Panc1 (cell line): ENCODE results near the gene C2orf81. TPM values are rescaled to one million over a fixed set of nuclear protein-coding genes. Genes with fewer than 3 reads are reported as not detected.
A peak's percentile ranks its signal among the peaks of the same experiment; 100 is the strongest.

Experiments
- ATAC-seq: fragments of 200-7000 bp; cut with Tn5 transposase; 2 replicates; pipeline ENCODE4 v1.9.1; 2020; ENCODE audit warnings: mild to moderate bottlenecking, moderate library complexity
- BruUV-seq: library from RNA; stranded (reverse); fragments of 400-500 nt; replicated peaks from 2 replicates; lab custom pipeline; 2021; lab: Mats Ljungman, UMichigan
- CTCF ChIA-PET: fragments of 300-600 bp; sonication (Branson Sonifier 250); formaldehyde crosslinking; loops from one replicate; lab custom pipeline; 2022; ENCODE audit warnings: antibody characterized with exemption; lab: Charles Lee
- POLR2A ChIA-PET: fragments of 300-600 bp; sonication (Branson Sonifier 250); formaldehyde crosslinking; loops from one replicate; lab custom pipeline; 2022; ENCODE audit warnings: antibody characterized with exemption; lab: Charles Lee
- DNase-seq: peaks from one replicate; pipeline ENCODE4 v3.0.0-alpha.2; 2010; ENCODE audit warnings: low read depth, low spot score
- H3K27ac ChIP-seq: 2 replicates; pipeline ENCODE4 v1.5.1; 2011; ENCODE audit warnings: mild to moderate bottlenecking, low read length, inconsistent platforms
- H3K27me3 ChIP-seq: fragments of 200-500 bp; sonication (Bioruptor generic); 2 replicates; pipeline ENCODE4 v1.6.0; 2014; ENCODE audit warnings: low read length, inconsistent platforms; ENCODE audit not compliant: control insufficient read depth, insufficient read depth
- H3K36me3 ChIP-seq: fragments of 200-500 bp; sonication (Bioruptor generic); 2 replicates; pipeline ENCODE4 v1.5.1; 2014; ENCODE audit warnings: inconsistent platforms, mild to moderate bottlenecking, low read length, moderate library complexity; ENCODE audit not compliant: control insufficient read depth, insufficient read depth
- H3K4me1 ChIP-seq: 2 replicates; pipeline ENCODE4 v1.5.1; 2011; ENCODE audit warnings: inconsistent platforms, mild to moderate bottlenecking, low read length, moderate library complexity; ENCODE audit not compliant: control insufficient read depth, insufficient read depth
- H3K4me3 ChIP-seq, 2 experiments: 2 replicates each; pipeline ENCODE4 v1.5.1; 2011 to 2012; ENCODE audit warnings: low read depth in 2 of 2, low read length in 2 of 2, mild to moderate bottlenecking in 2 of 2, inconsistent platforms in 1 of 2, moderate library complexity in 1 of 2
- H3K9me3 ChIP-seq: fragments of 200-500 bp; sonication (Bioruptor generic); 2 replicates; pipeline ENCODE4 v1.5.1; 2014; ENCODE audit warnings: low read depth, mild to moderate bottlenecking, inconsistent platforms, low read length, moderate library complexity; ENCODE audit not compliant: control insufficient read depth, insufficient read depth
- POLR2AphosphoS5 ChIP-seq: IDR thresholded peaks from 2 replicates; pipeline ENCODE4 v1.6.1; 2012; ENCODE audit warnings: mild to moderate bottlenecking, low read depth, low read length, moderate library complexity
- SIN3A ChIP-seq: IDR thresholded peaks from 2 replicates; pipeline ENCODE4 v1.6.1; 2012; ENCODE audit warnings: low read depth, mild to moderate bottlenecking, low read length, moderate library complexity, borderline replicate concordance; ENCODE audit not compliant: insufficient read depth
- TCF7L2 ChIP-seq: IDR thresholded peaks from 2 replicates; pipeline ENCODE4 v1.6.1; 2011; ENCODE audit warnings: mild to moderate bottlenecking, low read depth, low read length, inconsistent platforms
- in situ Hi-C: cut with HindIII; loops from 2 replicates; pipeline ENCODE4 v1.10.0; 2016; ENCODE audit warnings: low sequenced_read_pairs, low pct_unique_long_range_greater_than_20kb
- intact Hi-C: fragments of 100-400 bp; cut with micrococcal nuclease; formaldehyde crosslinking; loops from one replicate; pipeline ENCODE4 v1.10.0; 2022; ENCODE audit not compliant: unreplicated experiment
- total RNA-seq: library from RNA; stranded (reverse); gene quantifications from one replicate; pipeline ENCODE4 v1.2.1, GENCODE V29; 2021; ENCODE audit not compliant: unreplicated experiment
- TF ChIP-seq, protein P1 (sequence below), 2 experiments: IDR thresholded peaks; 2 replicates each; pipeline ENCODE4 v1.6.1; 2011 to 2012; ENCODE audit warnings: low read depth in 2 of 2, control low read depth in 1 of 2, low read length in 1 of 2, mild to moderate bottlenecking in 1 of 2, moderate library complexity in 1 of 2; ENCODE audit not compliant: insufficient read depth in 1 of 2
- TF ChIP-seq, protein P2 (sequence below): fragments of 450-650 bp; IDR thresholded peaks from 2 replicates; pipeline ENCODE4 v1.5.1; 2017; ENCODE audit warnings: mild to moderate bottlenecking

C2orf81 gene
- total RNA-seq, 1 experiment from 2014 or later: 3.9 TPM

- CTCF ChIA-PET: no interaction called here
- POLR2A ChIA-PET: no interaction called here
- no peaks in the 10 kb centered on the region for H3K4me1 ChIP-seq
- BruUV-seq: no TSS peak
- in situ Hi-C loops: no loop called here
- no peak for DNase-seq
- no peaks in the 10 kb centered on the region for H3K9me3 ChIP-seq
- H3K27me3 ChIP-seq: no peaks in the 10 kb centered on the region
- ATAC-seq: no peak
- H3K4me3 ChIP-seq: no peak overlapping the region
- no peaks in the 10 kb centered on the region for H3K36me3 ChIP-seq
- intact Hi-C loops: no loop called here
- no peak overlapping the region for H3K27ac ChIP-seq
- TF ChIP-seq SIN3A (no peak), TCF7L2 (no peak), POLR2AphosphoS5 (no peak)
- TF ChIP-seq, protein P1, sequence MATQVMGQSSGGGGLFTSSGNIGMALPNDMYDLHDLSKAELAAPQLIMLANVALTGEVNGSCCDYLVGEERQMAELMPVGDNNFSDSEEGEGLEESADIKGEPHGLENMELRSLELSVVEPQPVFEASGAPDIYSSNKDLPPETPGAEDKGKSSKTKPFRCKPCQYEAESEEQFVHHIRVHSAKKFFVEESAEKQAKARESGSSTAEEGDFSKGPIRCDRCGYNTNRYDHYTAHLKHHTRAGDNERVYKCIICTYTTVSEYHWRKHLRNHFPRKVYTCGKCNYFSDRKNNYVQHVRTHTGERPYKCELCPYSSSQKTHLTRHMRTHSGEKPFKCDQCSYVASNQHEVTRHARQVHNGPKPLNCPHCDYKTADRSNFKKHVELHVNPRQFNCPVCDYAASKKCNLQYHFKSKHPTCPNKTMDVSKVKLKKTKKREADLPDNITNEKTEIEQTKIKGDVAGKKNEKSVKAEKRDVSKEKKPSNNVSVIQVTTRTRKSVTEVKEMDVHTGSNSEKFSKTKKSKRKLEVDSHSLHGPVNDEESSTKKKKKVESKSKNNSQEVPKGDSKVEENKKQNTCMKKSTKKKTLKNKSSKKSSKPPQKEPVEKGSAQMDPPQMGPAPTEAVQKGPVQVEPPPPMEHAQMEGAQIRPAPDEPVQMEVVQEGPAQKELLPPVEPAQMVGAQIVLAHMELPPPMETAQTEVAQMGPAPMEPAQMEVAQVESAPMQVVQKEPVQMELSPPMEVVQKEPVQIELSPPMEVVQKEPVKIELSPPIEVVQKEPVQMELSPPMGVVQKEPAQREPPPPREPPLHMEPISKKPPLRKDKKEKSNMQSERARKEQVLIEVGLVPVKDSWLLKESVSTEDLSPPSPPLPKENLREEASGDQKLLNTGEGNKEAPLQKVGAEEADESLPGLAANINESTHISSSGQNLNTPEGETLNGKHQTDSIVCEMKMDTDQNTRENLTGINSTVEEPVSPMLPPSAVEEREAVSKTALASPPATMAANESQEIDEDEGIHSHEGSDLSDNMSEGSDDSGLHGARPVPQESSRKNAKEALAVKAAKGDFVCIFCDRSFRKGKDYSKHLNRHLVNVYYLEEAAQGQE (IDR thresholded peaks at IDR 0.05; ENCODE audit: insufficient read depth in 1 of 2, low read depth in 2 of 2, low read length in 1 of 2): no peak
- TF ChIP-seq, protein P2, sequence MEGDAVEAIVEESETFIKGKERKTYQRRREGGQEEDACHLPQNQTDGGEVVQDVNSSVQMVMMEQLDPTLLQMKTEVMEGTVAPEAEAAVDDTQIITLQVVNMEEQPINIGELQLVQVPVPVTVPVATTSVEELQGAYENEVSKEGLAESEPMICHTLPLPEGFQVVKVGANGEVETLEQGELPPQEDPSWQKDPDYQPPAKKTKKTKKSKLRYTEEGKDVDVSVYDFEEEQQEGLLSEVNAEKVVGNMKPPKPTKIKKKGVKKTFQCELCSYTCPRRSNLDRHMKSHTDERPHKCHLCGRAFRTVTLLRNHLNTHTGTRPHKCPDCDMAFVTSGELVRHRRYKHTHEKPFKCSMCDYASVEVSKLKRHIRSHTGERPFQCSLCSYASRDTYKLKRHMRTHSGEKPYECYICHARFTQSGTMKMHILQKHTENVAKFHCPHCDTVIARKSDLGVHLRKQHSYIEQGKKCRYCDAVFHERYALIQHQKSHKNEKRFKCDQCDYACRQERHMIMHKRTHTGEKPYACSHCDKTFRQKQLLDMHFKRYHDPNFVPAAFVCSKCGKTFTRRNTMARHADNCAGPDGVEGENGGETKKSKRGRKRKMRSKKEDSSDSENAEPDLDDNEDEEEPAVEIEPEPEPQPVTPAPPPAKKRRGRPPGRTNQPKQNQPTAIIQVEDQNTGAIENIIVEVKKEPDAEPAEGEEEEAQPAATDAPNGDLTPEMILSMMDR: no peak
These were observed 8.3 kb downstream of the C2orf81 start for GRCh38 chr2:74413001-74413698.

- CTCF ChIA-PET: no interaction called here
- Histone ChIP-seq H3K4me3 (no peak overlapping the region), H3K27me3 (no peaks in the 10 kb centered on the region), H3K36me3 (no peaks in the 10 kb centered on the region), H3K4me1 (no peaks in the 10 kb centered on the region), H3K27ac (no peak overlapping the region), H3K9me3 (no peaks in the 10 kb centered on the region)
- DNase-seq: no peak
- intact Hi-C loops: no loop called here
- ATAC-seq: 0 out of 2 replicates have a peak, but pooled peaks have one; percentile 14
- POLR2A ChIA-PET: no interaction called here
- BruUV-seq: no TSS peak
- in situ Hi-C loops: no loop called here
- no peak for TF ChIP-seq TCF7L2
- TF ChIP-seq, protein P1 (IDR thresholded peaks at IDR 0.05; ENCODE audit: insufficient read depth in 1 of 2, low read depth in 2 of 2, low read length in 1 of 2): no peak
These were observed 13.7 kb downstream of the C2orf81 start for GRCh38 chr2:74407682-74408081.
